ENCODE measurements around the gene THSD4. TPM values are rescaled to one million over a fixed set of nuclear protein-coding genes. Genes with fewer than 3 reads are reported as not detected.

Gene THSD4
- total RNA-seq, 4 donors from 2014 or later: 10.7 to 59.5 (median 49.0) TPM

DNA sequence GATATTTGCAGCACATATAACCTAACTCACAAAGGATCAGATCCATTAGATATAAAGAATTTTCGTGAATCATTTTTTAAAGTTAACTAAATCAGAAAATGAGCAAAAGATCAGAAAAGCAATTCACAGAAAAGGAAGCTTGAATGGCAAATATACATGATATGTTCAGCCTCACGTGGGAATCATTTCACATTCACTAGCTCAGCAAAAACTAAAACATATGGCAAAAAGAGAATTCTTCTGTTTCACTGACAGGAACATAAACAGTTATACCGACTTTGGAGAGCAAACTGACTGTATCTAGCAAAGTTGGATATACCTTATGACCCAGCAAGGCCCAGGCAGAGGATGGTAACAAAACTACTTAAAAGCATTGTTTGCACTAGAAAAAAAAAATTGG, 661.0 kb downstream of the THSD4 start:
- H3K27me3 ChIP-seq: no peaks in the 10 kb centered on the region
- TF ChIP-seq CTCF (IDR thresholded peaks at IDR 0.05) (no peak), POLR2A (IDR thresholded peaks at IDR 0.05) (no peak)
- no peak overlapping the region for H3K27ac ChIP-seq
- DNase-seq: no peak
- no peaks in the 10 kb centered on the region for H3K9me3 ChIP-seq
- no peak overlapping the region for H3K4me3 ChIP-seq
- no peaks in the 10 kb centered on the region for H3K4me1 ChIP-seq
- no peaks in the 10 kb centered on the region for H3K36me3 ChIP-seq

DNA sequence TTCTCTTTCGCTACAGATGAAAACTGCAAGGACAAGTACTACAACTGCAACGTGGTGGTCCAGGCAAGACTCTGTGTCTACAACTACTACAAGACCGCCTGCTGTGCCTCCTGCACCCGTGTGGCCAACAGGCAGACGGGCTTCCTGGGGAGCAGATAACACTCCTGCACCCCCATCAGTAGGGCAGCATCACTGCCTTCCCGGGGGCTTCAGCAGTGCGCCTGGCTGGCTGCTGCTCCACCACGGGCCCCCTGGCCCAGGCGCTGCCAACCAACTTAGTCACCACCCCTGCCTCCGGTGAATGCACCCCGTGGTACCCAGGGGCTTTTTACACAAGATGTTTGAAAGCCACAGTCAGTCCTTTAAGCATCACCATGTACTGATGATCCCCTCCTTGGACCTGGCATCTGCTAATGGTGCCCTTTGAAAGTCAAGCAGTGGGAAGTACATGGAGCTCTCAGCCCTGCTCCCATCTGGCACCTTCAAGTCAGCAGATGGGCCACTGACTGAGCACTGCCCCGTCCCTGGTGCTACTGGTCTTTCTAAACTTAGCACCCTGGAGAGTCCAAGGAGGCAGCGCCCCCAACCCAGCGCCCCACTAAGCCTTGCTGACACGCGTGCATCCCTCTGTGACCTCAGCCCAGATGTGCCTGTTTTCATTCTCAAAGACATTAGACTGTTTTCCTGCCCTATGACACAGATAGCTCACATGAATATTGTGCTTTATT, 662.1 kb downstream of the THSD4 start:
- H3K27ac ChIP-seq: no peak overlapping the region
- no peaks in the 10 kb centered on the region for H3K4me1 ChIP-seq

GRCh38 chr15:71779073-71779797, 664.0 kb downstream of the THSD4 start:
- no peak overlapping the region for H3K4me3 ChIP-seq
- no peaks in the 10 kb centered on the region for H3K36me3 ChIP-seq
- H3K27me3 ChIP-seq: no peaks in the 10 kb centered on the region
- H3K27ac ChIP-seq: no peak overlapping the region
- H3K4me1 ChIP-seq: no peaks in the 10 kb centered on the region
- no peak for DNase-seq
- H3K9me3 ChIP-seq: no peaks in the 10 kb centered on the region
- TF ChIP-seq CTCF (IDR thresholded peaks at IDR 0.05): no peak
- no peak for TF ChIP-seq POLR2A (IDR thresholded peaks at IDR 0.05)

More for the DNA sequence above, 662.1 kb downstream of the THSD4 start:
- Histone ChIP-seq H3K9me3 (no peaks in the 10 kb centered on the region), H3K27me3 (no peaks in the 10 kb centered on the region), H3K4me3 (no peak overlapping the region), H3K36me3 (no peaks in the 10 kb centered on the region)
- DNase-seq: no peak
- TF ChIP-seq CTCF (IDR thresholded peaks at IDR 0.05): no peak
- TF ChIP-seq POLR2A (IDR thresholded peaks at IDR 0.05): no peak

DNA sequence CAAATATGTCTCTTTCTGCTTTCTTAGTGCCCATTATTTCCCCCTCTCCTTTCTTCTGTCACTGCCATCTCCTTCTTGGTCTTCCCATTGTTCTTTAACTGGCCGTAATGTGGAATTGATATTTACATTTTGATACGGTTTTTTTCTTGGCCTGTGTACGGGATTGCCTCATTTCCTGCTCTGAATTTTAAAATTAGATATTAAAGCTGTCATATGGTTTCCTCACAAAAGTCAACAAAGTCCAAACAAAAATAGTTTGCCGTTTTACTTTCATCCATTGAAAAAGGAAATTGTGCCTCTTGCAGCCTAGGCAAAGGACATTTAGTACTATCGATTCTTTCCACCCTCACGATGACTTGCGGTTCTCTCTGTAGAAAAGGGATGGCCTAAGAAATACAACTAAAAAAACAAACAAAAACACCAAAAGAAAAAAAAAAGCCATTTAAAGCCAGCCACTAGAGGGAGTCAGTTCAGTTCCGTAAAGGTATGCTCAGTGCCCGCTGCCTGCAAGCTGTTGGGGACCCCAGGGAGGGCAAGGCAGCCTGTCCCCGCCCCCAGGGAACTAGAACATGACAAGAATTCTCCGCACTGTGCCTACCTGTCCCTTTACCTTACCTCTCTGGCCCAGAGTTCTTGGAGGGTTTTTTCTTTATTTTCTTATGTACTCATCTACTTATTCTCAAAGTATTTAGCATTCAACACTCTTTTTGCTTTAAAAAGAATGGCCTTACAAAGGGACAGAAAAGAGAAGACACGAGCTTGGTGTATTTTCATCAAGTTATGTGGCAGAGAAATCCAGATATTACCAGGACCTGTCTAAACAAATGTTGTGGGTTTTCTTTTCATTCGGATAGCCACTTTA, 665.1 kb downstream of the THSD4 start:
- H3K4me3 ChIP-seq: no peak overlapping the region
- TF ChIP-seq POLR2A (IDR thresholded peaks at IDR 0.05) (no peak), CTCF (IDR thresholded peaks at IDR 0.05) (peak; percentile 23 to 84 (median 54))
- H3K9me3 ChIP-seq: no peaks in the 10 kb centered on the region
- H3K27me3 ChIP-seq: no peaks in the 10 kb centered on the region
- no peak overlapping the region for H3K27ac ChIP-seq
- H3K36me3 ChIP-seq: no peaks in the 10 kb centered on the region
- H3K4me1 ChIP-seq: no peaks in the 10 kb centered on the region
- DNase-seq: peak in 1 of 3 donors; percentile 25

- no peak overlapping the region for H3K27ac ChIP-seq
- no peaks in the 10 kb centered on the region for H3K9me3 ChIP-seq
- TF ChIP-seq CTCF (IDR thresholded peaks at IDR 0.05) (no peak), POLR2A (IDR thresholded peaks at IDR 0.05) (no peak)
These were observed 666.1 kb downstream of the THSD4 start for GRCh38 chr15:71781179-71781964.

More at GRCh38 chr15:71781179-71781964, 666.1 kb downstream of the THSD4 start:
- Histone ChIP-seq H3K27me3 (no peaks in the 10 kb centered on the region), H3K4me3 (no peak overlapping the region), H3K36me3 (no peaks in the 10 kb centered on the region), H3K4me1 (no peaks in the 10 kb centered on the region)
- DNase-seq: no peak
